ENCODE results near the gene CNTN2. TPM values are rescaled to one million over a fixed set of nuclear protein-coding genes. Genes with fewer than 3 reads are reported as not detected.

CNTN2 gene
- total RNA-seq, 1 experiment from 2014 or later, result 1.2 TPM

- no peak for TF ChIP-seq CTCF (IDR thresholded peaks at IDR 0.05)
- no peak for TF ChIP-seq PREB (CRISPR knock-in tag; IDR thresholded peaks at IDR 0.05; ENCODE audit: borderline replicate concordance)
- no peak for ATAC-seq
- Mint-ChIP-seq H3K27ac (no peak overlapping the region), H3K36me3 (no peaks in the 10 kb centered on the region), H3K4me3 (no peak overlapping the region), H3K27me3 (ENCODE audit: low read depth) (no peaks in the 10 kb centered on the region), H3K9me3 (no peaks in the 10 kb centered on the region), H3K4me1 (peaks cover 9% of the 10 kb centered on the region; the same call in 1 of the 2 replicates)
- no peak for DNase-seq (ENCODE audit: low spot score)
- CTCF ChIA-PET, result no interaction called here
- POLR2A ChIA-PET, result no interaction called here
Measured at GRCh38 chr1:205058853-205059252, 15.8 kb downstream of the CNTN2 start.

- ATAC-seq (no peak), DNase-seq (ENCODE audit: low spot score) (no peak)
- H3K4me3 Mint-ChIP-seq, result no peak overlapping the region
- ChIA-PET CTCF (interaction anchor here (4.2 kb wide), 1 partner anchor 11 kb away, joined by 64 read pairs; no protein-coding TSS in a partner anchor), POLR2A (no interaction called here)
- H3K9me3 Mint-ChIP-seq, result no peaks in the 10 kb centered on the region
- no peaks in the 10 kb centered on the region for H3K36me3 Mint-ChIP-seq
- no peak for TF ChIP-seq ESRRA (CRISPR knock-in tag; IDR thresholded peaks at IDR 0.05; ENCODE audit: borderline replicate concordance)
- H3K4me1 Mint-ChIP-seq, result peaks cover 9% of the 10 kb centered on the region; the same call in 1 of the 2 replicates
- no peak overlapping the region for H3K27ac Mint-ChIP-seq
- no peaks in the 10 kb centered on the region for H3K27me3 Mint-ChIP-seq (ENCODE audit: low read depth)
Measured at GRCh38 chr1:205059660-205060059, 16.6 kb downstream of the CNTN2 start.

- H3K9me3 Mint-ChIP-seq, result no peaks in the 10 kb centered on the region
- TF ChIP-seq CREM (CRISPR knock-in tag; IDR thresholded peaks at IDR 0.05) (no peak), RELA (CRISPR knock-in tag; IDR thresholded peaks at IDR 0.05; ENCODE audit: borderline replicate concordance) (no peak), EMX1 (CRISPR knock-in tag; IDR thresholded peaks at IDR 0.05) (no peak), ESRRA (CRISPR knock-in tag; IDR thresholded peaks at IDR 0.05; ENCODE audit: borderline replicate concordance) (no peak), JAZF1 (CRISPR knock-in tag; IDR thresholded peaks at IDR 0.05) (no peak), MLX (CRISPR knock-in tag; IDR thresholded peaks at IDR 0.05) (no peak), E2F1 (CRISPR knock-in tag; IDR thresholded peaks at IDR 0.05) (no peak), STAT6 (CRISPR knock-in tag; conservative IDR thresholded peaks at IDR 0.05; ENCODE audit: low read depth) (no peak), CREB1 (CRISPR knock-in tag; IDR thresholded peaks at IDR 0.05) (no peak), ZBTB43 (CRISPR knock-in tag; IDR thresholded peaks at IDR 0.05) (no peak), TEAD4 (CRISPR knock-in tag; IDR thresholded peaks at IDR 0.05) (no peak), NR2C2 (CRISPR knock-in tag; IDR thresholded peaks at IDR 0.05) (no peak)
- ChIA-PET CTCF (interaction anchor here (0.8 to 4.7 kb wide), 32 partner anchors 8 to 662 kb away, joined by 3 to 648 read pairs (median 16); partner anchors contain the start of genes CNTN2 and NUAK2), POLR2A (interaction anchor here (1.2 kb wide), 1 partner anchor 72 kb away, joined by 8 read pairs; no protein-coding TSS in a partner anchor)
- no peak overlapping the region for H3K4me3 Mint-ChIP-seq
- H3K36me3 Mint-ChIP-seq, result no peaks in the 10 kb centered on the region
- peaks cover 9% of the 10 kb centered on the region; the same call in 1 of the 2 replicates for H3K4me1 Mint-ChIP-seq
- no peak overlapping the region for H3K27ac Mint-ChIP-seq
- no peaks in the 10 kb centered on the region for H3K27me3 Mint-ChIP-seq (ENCODE audit: low read depth)
- no peak for ATAC-seq
- DNase-seq (ENCODE audit: low spot score), result no peak
Measured at GRCh38 chr1:205060746-205061145, 17.7 kb downstream of the CNTN2 start.
